Subcutaneous adipose tissue (tissue), 4 donors: Measurements from ENCODE around the gene NXPH3. TPM values are rescaled to one million over a fixed set of nuclear protein-coding genes. Genes with fewer than 3 reads are reported as not detected.

Source experiments
- total RNA-seq, 4 donors: library from RNA; depleted of rRNA; stranded (reverse); fragments of >200 nt; gene quantifications; one replicate each; pipeline ENCODE4 v1.1.0, GENCODE V29; 2016
- TF ChIP-seq, protein P1 (sequence below): fragments of 450-650 bp; IDR thresholded peaks from one replicate; pipeline ENCODE4 v1.5.1; 2016; ENCODE audit warnings: low read depth, mild to moderate bottlenecking, control low read depth, antibody characterized with exemption, moderate library complexity

The NXPH3 gene
- total RNA-seq, 4 donors from 2014 or later, result 0.65 to 7.9 (median 4.4) TPM

DNA sequence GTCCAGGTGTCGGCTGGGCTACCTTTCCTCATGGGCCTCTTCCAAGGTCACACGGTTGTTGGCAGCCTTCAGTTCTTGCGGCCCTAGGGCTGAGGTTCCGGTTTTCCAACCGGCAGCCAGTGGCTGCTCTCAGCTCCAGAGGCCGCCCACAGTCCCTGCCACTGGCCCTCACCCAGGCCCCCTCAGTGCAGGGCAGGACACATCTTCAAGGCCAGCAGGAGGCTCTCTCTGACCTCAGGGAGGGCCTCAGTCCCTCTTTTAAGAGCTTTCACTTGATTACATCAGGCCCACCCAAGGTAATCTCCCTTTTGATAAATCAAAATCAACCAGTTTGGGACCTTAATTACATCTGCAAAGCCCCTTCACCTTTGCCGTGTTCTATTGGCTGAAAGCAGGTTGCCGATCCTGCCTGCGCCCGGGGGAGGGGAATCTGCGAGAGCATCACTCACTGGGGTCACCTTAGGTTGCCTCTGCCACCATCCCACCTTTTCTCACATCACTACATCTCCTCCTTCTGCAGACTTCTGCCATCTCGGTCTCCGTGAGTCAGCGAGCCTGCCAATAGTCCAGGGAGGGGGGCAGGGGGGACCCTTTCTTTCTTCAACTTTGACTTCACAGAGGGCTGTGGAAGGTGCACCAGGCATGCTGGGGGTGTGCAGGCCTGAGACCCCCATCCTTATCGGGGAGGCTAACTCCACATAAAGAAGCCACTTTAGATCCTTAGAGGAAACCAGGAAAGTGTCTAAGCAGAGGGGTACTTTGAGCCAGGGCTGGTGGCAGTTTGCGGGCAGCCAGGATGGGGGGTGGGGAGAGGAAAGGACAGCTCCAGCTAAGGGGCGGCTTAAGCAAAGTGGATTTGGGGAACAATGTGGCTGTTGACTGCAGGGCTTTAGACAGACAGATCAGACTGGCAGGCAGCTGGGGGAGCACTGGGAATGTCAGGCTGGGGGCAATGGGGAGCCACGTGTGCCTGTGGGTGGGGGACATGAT, 28.8 kb upstream of the NXPH3 start:
- TF ChIP-seq, protein P1, sequence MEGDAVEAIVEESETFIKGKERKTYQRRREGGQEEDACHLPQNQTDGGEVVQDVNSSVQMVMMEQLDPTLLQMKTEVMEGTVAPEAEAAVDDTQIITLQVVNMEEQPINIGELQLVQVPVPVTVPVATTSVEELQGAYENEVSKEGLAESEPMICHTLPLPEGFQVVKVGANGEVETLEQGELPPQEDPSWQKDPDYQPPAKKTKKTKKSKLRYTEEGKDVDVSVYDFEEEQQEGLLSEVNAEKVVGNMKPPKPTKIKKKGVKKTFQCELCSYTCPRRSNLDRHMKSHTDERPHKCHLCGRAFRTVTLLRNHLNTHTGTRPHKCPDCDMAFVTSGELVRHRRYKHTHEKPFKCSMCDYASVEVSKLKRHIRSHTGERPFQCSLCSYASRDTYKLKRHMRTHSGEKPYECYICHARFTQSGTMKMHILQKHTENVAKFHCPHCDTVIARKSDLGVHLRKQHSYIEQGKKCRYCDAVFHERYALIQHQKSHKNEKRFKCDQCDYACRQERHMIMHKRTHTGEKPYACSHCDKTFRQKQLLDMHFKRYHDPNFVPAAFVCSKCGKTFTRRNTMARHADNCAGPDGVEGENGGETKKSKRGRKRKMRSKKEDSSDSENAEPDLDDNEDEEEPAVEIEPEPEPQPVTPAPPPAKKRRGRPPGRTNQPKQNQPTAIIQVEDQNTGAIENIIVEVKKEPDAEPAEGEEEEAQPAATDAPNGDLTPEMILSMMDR, result no peak

DNA sequence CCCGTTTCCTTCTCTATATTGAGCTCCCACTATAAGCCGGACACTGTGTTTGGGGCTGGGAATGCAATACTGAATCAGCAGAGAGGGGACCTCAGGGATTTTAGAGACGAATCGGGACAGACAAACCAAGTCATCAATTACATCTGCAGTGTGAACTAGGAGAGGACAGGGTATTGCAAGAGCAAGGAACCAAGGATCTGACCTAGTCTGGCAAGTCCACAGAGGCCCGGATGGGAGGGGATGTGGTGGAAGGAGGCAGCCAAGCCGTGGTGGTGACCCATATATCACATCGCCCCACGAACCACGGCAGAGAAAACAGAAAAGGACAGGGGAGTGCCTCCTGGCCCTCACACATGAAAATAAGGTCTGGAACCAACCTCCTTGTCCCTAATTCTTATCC, 28.1 kb upstream of the NXPH3 start:
- TF ChIP-seq, protein P1, result no peak

DNA sequence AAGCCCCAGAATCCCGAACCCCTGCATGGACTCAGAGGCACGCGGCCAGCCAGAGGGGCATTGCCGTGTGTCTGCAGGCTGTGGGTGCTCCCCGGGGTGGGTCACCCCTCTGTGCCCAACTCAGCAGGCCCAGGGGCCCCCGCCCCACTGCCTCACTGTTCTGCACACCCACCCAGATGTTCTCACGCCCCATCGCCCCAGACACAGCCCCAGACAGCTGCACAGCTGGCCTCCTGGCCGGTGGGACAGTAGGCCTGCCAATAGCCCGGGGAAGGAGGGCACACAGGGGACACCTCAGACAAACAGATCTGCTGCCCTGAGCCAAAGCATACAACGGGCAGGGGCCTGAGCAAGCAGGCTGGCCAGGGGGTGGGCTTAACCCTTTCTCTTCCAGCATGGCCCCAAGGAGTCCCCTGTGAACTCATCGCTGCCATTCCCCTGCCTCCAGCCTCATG, 27.6 kb upstream of the NXPH3 start:
- TF ChIP-seq, protein P1, result no peak

DNA sequence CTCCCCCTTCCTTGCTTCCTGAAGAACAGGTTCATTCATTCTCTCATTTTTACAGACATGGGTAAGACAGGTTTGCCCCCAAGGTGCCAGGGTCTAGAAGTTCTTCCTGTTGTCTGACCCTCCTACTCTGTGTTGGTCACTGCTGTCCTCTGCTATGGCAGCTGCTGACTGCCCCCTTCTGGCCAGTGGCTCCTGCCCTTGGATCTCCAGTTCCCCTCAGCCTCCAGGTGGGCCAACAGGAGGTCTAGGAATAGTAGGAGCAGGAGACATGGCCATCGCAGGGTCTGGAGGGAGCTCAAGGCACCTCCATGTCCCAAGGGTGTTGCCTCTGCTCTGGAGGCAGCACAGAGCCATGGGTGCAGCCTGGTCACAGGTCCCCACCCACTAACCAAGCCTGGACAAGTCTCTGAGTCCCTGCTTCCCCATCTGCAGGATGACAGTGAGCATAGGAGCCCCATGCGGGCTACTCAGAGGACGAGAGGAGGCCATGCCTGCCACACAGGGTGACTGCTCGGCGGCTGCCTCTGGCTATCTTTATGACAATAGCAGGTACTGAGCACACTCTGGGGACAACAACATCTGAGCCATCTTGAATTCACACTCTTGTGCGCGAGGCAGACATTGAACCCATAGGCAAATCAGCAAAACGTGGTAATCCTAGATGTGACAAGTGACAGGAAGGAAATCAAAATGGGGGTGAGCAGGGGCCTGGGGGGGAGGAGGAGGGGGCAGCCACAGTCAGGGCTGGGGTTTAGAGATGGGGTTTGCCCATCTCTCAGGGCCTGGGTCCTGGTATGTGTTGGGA, 27.0 kb upstream of the NXPH3 start:
- TF ChIP-seq, protein P1, result no peak

DNA sequence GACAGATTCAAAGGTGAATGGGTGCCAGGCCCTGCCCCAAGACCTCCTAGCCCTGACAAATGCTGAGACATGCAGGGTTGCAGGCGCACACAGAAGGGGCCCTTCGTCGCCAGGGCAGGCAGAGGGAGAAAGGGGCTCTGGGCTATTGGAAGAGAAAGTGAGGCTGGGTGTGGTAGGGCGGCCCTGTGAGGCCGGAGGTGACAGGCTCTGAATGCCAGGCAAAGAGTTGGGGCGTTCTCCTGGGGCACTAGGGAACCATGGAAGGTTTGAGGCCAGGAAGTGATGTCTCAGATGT, 26.4 kb upstream of the NXPH3 start:
- TF ChIP-seq, protein P1, result no peak

DNA sequence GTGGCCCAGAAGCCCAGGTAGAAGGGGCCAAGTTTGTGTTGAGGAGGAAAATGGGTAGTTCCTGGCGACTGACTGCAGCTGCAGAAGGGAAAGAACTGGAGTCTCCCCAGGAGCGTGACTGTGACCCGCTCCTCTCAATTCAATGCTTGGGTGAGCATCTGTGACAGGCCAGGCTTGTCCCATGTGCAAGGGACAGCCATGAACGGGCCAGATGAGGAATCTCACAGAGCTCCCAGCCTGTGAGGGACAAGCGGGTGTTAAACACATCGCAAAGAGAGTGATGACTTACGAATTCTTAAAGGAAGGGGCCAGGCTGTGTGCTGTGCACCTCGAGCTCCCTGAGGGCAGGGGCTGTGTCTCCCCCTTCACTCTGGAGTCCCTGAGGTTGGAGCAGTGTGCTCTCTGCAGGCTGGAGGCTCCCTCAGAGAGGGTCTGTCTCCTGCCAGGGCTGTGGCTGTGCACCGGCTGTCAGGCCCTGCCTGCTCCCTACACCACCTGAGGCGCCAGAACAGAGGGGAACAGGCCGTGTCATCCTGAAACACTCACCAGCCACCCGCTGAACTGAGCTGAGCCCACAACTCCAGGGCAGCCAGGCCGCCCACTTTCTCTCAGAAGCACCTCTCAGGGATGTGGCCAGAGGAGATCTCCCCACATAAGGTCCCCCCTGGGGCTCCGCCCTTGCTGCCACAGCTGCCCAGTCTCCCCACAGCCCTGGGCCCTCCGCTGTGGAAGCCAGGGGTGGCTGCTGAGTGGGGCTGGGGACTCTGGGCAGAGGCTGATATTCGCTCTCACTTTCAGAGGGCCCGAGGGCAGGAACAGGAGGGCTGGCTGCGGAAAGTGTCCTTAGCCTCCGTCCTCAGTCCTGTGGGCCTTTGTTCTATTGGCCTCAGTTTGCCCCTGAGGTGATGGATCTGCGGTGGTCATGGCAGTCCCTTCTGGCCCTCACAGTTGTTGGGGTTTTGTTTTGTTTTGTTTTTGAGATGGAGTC, 25.7 kb upstream of the NXPH3 start:
- TF ChIP-seq, protein P1, result no peak
